Erythroblast (primary cell): ENCODE measurements around the gene RTF2.

Source experiments
- DNase-seq, 2 experiments: peaks; one replicate each; lab custom pipeline; 2025; lab: John Stamatoyannopoulos, UW
- GATA1 ChIP-seq: IDR thresholded peaks from 2 replicates; pipeline ENCODE4 v1.6.1; 2011; ENCODE audit warnings: low read depth, mild to moderate bottlenecking, control low read depth, low read length, moderate library complexity
- POLR2A ChIP-seq: IDR thresholded peaks from 2 replicates; pipeline ENCODE4 v1.6.1; 2011; ENCODE audit warnings: mild to moderate bottlenecking, low read length

The RTF2 gene

DNA sequence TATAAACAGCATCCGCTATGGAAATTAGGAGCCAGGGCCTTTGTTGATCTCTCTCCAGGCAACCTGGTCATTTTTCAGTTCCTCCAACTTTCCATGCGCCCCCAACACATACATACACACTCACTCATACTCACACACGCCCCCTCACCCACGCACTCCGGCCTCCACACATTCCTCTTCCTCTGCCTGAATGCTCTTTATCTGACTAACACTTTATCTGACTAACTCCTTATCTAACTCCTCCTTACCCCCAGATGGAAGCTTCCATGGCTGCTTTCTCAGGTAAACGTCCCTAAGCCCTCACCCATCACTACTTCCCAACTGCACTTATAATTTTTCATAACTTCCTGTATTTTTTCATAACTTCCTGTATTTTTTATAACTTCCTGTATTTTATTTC is 38.9 kb upstream of the RTF2 start:
- DNase-seq: peak; percentile 10 to 51
- TF ChIP-seq GATA1 (no peak), POLR2A (no peak)

DNA sequence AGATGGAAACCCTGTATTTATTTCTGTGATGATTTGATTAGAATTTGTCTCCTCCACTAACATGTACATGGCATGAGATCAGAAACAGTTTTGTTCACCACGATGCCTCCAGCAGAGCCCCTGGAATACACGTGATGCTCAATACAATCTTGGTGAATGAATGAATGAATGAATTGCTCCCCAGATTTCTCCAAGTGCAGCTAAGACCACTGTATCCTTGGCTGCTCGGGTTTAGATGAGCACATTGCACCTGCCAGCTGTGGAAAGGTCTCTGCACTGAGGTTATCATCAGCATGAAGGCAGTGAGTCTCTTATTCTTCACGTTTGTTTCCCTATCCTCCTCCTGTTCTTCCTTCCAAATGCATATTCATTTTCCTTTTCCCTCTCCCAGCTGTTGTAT is 38.5 kb upstream of the RTF2 start:
- no peak for DNase-seq
- TF ChIP-seq POLR2A (no peak), GATA1 (no peak)

DNA sequence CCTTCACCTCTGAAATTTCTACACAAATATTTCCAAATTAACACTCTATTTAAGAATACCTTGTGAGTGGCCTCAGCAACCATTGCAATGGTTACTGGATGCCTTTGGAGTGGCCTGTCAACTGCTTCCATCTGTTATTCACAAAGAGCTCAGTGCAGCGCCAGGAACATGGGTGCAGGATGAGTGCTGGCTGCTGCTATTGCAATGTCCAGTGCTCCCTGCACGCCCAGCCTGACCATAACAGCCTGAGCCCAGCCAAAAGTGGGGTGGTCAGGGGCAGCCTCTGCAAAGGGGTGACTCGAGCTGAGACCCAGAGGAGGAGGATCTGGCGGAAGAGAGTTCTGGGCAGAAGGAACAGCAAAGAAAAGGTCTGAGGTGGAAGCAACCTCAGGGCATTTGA is 38.0 kb upstream of the RTF2 start:
- TF ChIP-seq POLR2A: no peak
- no peak for TF ChIP-seq GATA1

DNA sequence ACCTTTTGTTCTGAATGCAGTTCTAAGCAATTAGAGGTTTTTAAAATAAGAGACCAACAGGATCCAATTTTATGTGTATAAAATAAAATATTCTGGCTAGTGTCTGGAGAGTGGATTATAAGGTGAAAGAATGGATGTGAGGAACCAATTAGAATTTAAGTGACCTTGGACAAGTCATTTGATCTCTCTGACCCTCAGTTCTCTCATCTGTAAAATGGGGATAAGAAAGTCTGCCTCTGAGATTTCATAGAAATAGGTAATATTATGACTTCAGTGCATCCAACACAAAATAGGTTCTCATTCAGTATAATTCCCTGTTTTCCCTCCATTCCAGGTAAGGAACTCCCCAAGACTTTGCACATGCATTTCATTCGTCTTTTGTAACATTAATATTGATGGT is 37.5 kb upstream of the RTF2 start:
- TF ChIP-seq POLR2A: no peak
- no peak for TF ChIP-seq GATA1
- DNase-seq: no peak

More for the DNA sequence above, 38.0 kb upstream of the RTF2 start:
- DNase-seq: no peak

DNA sequence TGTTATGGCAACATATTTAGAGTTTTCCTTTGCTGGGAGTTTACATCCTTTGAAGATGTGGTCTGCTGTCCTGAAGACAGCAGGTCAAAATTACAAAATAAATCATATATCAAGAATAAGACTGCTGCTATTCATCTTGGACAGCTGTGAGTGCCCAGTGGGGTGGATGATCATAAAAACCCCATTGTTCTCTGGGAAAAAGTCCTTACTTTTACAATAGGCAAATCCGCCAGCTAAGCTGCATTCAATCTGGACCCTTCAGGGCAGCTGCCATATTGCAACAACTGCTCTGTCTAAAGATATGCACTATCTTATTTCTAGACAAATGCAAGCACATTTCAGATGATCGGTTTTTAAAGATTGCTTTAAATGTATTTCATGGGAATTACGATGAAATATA is 37.0 kb upstream of the RTF2 start:
- no peak for TF ChIP-seq GATA1
- TF ChIP-seq POLR2A: no peak
- DNase-seq: no peak

DNA sequence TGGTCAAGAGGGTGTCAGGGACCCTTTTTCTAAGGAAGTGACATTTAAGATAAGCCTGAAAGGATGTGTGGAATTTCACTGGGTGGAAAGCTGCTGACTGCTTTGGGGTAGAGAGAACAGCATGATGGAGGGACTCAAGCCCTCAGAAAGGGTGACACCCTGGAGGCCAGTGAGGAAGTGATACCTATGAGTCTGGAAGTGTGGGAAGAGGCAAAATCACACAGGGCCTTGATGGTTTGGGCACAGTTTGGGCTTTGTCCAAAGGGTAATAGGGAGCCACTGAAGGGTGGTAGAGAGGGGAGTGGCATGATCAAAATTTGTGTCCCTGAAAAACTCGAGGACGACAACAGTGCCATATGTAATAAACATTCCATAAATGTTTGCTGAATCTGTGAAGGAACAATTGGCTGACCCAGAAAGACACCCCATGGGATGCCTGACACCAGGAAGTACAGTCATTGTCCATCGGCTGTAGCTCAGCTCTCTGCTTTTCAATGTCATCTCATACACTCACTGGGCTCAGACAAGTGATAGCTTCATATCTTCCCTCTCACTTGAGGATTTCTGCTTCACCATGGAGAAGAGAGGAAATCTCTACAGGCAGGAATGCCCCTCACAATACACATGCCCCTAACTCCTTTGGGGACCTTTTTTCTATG is 35.1 kb upstream of the RTF2 start:
- no peak for DNase-seq
- TF ChIP-seq GATA1 (no peak), POLR2A (no peak)

DNA sequence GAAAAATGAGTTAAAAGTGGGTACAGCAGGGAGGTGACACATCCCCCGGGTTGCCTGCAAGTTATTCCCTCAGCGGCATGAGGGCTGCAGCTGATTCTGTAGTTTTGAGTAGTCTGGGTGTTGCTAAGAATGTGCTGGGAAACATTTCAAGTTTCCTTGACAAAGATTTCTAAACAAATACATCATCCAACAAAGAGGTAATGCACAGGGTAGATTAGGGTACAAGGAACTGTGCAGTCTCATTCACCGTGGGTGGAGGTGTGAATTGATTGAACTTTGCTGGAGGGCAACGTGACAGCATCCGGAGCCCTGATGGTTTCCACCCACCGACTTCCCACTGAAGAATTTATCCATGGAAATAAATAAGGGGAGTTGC is 34.6 kb upstream of the RTF2 start:
- no peak for DNase-seq

DNA sequence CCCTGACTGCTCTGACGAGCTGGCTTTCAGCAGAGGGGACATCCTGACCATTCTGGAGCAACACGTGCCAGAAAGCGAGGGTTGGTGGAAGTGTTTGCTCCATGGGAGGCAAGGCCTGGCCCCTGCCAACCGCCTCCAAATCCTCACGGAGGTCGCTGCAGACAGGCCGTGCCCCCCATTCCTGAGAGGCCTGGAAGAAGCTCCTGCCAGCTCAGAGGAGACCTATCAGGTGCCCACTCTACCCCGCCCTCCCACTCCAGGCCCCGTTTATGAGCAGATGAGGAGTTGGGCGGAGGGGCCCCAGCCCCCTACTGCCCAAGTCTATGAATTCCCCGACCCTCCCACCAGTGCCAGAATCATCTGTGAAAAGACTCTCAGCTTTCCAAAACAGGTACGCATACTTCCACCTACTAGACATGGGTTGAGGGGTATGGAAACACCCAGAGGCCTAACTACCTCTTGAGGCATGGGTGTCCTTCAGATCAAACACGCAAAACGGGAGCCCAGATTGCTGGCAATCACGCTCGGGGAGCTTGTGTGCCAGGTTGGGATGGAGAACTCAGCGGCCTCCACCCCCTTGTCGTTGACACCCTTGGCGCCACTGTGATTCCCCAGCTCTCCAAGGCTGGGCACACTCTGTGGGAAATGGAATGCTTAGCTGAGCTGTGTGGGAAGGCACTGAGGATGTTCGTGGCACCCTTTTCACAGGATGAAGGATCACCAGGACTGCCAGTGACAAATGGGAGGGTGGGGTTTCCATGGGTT is 31.0 kb upstream of the RTF2 start:
- TF ChIP-seq GATA1 (no peak), POLR2A (no peak)
- DNase-seq: no peak

More for the DNA sequence above, 34.6 kb upstream of the RTF2 start:
- TF ChIP-seq GATA1: no peak
- TF ChIP-seq POLR2A: no peak

DNA sequence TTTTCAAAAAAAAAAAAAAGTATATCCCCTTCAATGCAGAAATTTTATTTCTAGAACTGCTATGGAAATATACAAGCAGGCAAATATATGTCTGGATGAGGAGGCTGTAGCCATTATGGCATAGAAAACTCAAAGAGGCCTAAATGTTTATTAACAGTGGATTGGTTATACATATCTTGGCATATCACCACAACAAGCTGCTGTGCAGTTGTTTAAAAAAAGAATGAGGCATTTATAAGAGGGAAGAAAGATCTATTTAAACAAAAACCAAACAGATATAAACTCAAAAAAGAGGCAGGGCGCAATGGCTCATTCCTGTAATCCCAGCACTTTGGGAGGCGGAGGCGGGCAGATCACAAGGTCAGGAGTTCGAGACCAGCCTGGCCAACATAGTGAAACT is 30.1 kb upstream of the RTF2 start:
- DNase-seq: no peak
- TF ChIP-seq POLR2A (no peak), GATA1 (no peak)

DNA sequence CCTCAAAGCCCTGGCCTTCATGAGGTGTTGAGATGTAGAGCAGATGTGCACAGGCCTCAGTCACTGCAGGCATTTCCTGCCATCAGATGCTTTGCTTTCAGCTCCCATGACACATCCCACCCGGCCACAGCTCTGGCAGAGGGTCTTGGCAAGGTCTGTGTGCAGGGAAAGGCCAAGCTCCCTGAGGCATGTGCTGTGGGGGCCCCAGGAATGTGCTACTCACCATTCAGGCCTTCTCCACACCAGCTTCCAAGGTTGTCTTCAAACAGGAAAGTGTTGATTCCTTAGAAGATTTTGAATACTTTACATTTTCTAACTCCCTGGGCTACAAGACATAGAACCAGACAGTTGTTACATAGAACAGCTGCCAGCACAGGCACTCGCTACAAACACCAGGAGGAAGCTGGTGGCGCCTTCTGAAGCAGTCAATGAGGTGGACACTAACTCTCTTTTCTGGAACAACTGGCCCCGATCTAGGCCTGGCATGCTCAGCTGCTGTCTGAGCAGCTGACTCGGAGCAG is 28.6 kb upstream of the RTF2 start:
- no peak for DNase-seq
- TF ChIP-seq GATA1: no peak
- no peak for TF ChIP-seq POLR2A

DNA sequence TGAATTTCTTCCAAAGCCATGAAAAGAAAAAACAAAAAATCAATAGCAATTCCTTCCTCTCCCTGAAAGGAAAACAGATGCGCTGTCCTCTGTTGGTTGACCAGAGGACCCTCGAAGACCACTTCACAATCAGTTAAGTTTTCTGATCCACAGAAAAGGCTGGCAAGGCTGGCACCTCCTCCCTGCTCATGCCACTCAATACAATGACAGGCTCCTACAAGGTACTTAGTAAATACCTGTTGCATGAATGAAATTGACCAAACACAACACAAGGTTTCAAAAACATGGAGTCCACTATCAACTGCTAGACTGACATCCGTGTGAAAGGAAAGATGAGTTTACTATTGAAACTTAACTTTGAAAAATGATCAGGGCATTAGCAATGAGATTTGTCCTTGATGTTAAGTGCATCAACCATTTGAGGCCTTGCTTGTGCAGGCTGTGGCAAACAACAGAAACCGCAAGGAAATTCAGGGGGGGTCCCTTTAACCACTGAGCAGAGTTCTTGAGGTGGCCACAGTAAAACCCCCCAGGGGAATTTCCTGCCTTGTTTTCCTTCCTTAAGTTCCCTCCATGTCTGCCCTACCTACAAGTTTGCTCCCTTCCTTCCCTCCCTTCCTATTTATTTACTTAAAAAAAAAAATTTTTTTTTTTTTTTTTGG is 27.9 kb upstream of the RTF2 start:
- TF ChIP-seq GATA1 (no peak), POLR2A (no peak)
- no peak for DNase-seq

DNA sequence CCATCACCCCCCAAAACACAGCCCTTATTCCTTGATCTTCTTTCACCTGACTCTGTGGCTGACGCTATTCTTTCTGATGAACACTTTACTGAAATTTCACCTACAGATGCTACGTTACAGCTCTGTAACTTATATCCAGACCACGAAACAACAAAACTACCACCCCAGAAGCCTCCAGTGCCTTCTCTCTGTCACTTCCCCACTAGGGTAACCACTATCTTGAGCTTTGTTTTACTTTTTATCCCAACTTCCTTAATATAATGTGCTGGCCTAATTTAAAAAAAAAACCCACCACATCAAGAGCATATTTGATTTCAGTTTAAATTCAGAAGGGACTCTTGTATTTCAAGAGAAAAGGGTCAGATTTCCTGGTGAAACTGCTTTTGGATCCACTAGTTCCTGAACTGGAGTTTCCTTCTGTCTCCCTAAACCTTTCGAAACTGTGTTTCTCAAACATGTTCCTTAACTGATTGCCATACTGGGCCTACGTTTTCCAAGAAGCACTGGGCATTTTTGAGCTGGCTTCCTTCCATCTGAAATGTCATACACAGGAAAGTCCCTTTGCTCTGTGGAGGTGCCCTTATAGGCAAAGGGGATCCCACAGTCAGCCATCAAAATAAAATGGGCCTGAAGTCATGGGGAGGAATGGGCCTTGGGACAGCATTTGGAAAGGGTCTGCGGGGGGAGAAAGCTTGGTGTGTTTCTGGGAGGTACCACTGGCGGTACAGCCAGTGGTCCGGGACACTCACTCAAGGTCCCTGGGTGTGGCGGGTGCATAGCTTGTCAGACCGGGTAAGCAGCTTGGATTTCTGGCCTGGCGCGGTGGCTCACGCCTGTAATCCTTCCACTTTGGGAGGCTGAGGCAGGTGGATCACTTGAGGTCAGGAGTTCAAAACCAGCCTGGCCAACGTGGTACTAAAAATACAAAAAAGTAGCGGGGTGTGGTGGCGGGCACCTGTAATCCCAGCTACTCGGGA is 25.8 kb upstream of the RTF2 start:
- DNase-seq: no peak
- TF ChIP-seq POLR2A (no peak), GATA1 (no peak)

DNA sequence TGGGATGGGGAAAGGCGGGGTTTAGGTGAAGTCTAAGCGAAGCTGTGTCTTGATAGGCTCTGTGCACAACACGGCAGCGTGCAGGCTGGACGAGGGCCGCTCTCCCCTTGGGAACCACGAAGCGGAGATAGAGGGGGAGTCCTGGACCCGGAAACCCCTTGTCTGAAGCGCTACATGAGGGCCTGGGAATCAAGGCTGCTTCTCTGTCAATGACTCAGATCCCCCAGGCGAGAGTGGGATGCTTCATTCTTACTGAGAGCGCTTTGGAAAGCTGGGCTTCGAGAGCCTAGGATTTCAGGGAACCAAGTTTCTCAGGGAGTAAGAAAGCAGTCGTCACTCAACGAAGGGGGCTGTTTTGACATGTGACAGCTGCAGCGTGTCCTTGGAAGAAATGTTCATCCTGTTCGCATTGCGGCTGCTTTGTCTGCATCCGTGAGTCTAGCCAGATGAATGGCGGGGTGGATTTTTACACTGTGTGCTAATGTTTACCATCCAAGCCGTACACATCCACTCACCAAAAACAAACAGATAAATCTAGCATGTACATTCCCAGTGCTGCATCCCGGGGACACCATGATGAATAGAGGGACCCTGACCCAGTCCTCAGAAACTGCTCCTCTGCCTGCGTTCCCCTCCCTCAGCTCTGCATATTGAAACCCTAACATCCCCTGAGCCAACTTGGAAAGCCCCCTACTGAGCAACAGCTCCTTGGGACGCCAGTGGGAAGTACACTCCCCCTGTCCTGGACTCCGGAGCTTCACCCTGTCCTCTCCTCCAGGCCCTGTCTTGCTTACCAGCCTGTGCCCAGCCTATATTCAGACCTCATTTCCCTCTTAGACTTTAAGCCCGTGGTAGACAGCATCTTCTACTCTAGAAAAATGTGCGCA is 24.5 kb upstream of the RTF2 start:
- no peak for DNase-seq
- TF ChIP-seq POLR2A (no peak), GATA1 (no peak)
